SJCRH30 (cell line): ENCODE data around the gene CSTF3. TPM values are rescaled to one million over a fixed set of nuclear protein-coding genes. Genes with fewer than 3 reads are reported as not detected.
A peak's percentile ranks its signal among the peaks of the same experiment; 100 is the strongest.
"Not testable (repeated sequence)": the region's sequence is repeated elsewhere in the genome, so short reads cannot be mapped to it uniquely, and the experiment has no call there.

Experiments
- DNase-seq, 2 experiments: peaks; one replicate each; pipeline ENCODE4 v3.0.0-alpha.2; 2015 to 2020
- H3K27ac ChIP-seq: fragments of 250-450 bp; sonication (Bioruptor Pico); 2 replicates; pipeline ENCODE4 v1.5.1; 2020; ENCODE audit warnings: mild to moderate bottlenecking, moderate library complexity
- H3K27me3 ChIP-seq: fragments of 250-450 bp; sonication (Bioruptor Pico); 2 replicates; pipeline ENCODE4 v1.5.1; 2020; ENCODE audit warnings: mild to moderate bottlenecking, moderate library complexity
- H3K36me3 ChIP-seq: fragments of 250-450 bp; sonication (Bioruptor Pico); 2 replicates; pipeline ENCODE4 v1.5.1; 2020; ENCODE audit warnings: mild to moderate bottlenecking, moderate library complexity
- H3K4me1 ChIP-seq: fragments of 250-450 bp; sonication (Bioruptor Pico); 2 replicates; pipeline ENCODE4 v1.5.1; 2020; ENCODE audit warnings: mild to moderate bottlenecking, moderate library complexity
- H3K4me3 ChIP-seq: fragments of 250-450 bp; sonication (Bioruptor Pico); 2 replicates; pipeline ENCODE4 v1.5.1; 2020; ENCODE audit warnings: mild to moderate bottlenecking, moderate library complexity
- H3K9me3 ChIP-seq: fragments of 250-450 bp; sonication (Bioruptor Pico); replicated peaks from 2 replicates; pipeline ENCODE4 v1.5.1; 2020; ENCODE audit warnings: mild to moderate bottlenecking, moderate library complexity
- total RNA-seq: library from RNA; depleted of rRNA; stranded (reverse); fragments of >200 nt; shearing (Covaris generic); gene quantifications from 2 replicates; pipeline ENCODE4 v1.2.3, GENCODE V29; 2014; rRNA removed

The CSTF3 gene
- total RNA-seq, 1 experiment from 2014 or later, result 56.1 TPM

DNA sequence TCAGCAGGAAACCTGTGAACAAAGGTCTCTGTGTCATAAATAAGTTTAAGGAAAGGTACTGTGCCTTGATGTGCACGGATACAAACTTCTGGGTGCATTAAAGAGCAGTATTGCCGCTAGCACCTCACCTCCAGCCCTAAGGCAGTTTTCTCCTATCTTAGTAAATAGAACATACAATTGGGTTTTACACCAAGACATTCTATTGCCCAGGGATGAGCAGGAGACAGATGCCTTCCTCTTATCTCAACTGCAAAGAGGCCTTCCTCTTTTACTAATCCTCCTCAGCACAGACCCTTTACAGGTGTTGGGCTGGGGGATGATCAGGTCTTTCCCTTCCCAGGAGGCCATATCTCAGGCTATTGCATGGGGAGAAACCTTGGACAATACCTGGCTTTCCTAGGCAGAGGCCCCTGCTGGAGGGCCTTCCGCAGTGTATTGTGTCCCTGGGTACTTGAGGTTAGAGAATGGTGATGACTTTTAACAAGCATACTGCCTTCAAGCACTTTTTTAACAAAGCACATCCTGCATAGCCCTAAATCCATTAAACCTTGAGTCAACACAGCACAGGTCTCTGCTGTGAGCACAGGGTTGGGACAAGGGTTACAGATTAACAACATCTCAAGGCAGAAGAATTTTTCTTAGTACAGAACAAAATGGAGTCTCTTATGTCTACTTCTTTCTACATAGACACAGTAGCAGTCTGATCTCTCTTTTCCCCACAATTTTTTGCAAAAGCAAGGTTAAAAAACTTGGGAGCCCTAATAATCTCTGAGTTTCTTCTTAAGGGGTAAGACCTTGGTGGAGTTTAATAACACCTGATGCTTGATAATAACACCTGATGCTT is 111.5 kb downstream of the CSTF3 start:
- H3K27ac ChIP-seq, H3K4me3 ChIP-seq, H3K27me3 ChIP-seq, H3K4me1 ChIP-seq, DNase-seq, H3K9me3 ChIP-seq: not testable (repeated sequence)
- H3K36me3 ChIP-seq, result peaks cover 15% of the 10 kb centered on the region

- H3K4me1 ChIP-seq, H3K4me3 ChIP-seq, H3K27me3 ChIP-seq, H3K27ac ChIP-seq, H3K9me3 ChIP-seq, DNase-seq: not testable (repeated sequence)
- H3K36me3 ChIP-seq, result peaks cover 17% of the 10 kb centered on the region
Observed at GRCh38 chr11:33048701-33049100, 112.6 kb downstream of the CSTF3 start.

GRCh38 chr11:33045551-33046255 is 115.6 kb downstream of the CSTF3 start:
- no peak overlapping the region for H3K27ac ChIP-seq
- DNase-seq, result peak; percentile 10 to 19
- H3K4me1 ChIP-seq, result no peaks in the 10 kb centered on the region
- H3K36me3 ChIP-seq, result peaks cover 17% of the 10 kb centered on the region
- peaks cover 5% of the 10 kb centered on the region; the same call in 1 of the 2 replicates for H3K9me3 ChIP-seq
- no peak overlapping the region for H3K4me3 ChIP-seq
- no peaks in the 10 kb centered on the region for H3K27me3 ChIP-seq

- Histone ChIP-seq H3K36me3 (peaks cover 17% of the 10 kb centered on the region), H3K4me3 (no peak overlapping the region), H3K27ac (no peak overlapping the region), H3K9me3 (peaks cover 5% of the 10 kb centered on the region; the same call in 1 of the 2 replicates), H3K4me1 (no peaks in the 10 kb centered on the region), H3K27me3 (no peaks in the 10 kb centered on the region)
- DNase-seq, result no peak
Observed at GRCh38 chr11:33044285-33044756, 117.0 kb downstream of the CSTF3 start.

GRCh38 chr11:33043221-33043830 is 118.0 kb downstream of the CSTF3 start:
- no peak overlapping the region for H3K27ac ChIP-seq
- peaks cover 17% of the 10 kb centered on the region for H3K36me3 ChIP-seq
- peaks cover 5% of the 10 kb centered on the region; the same call in 1 of the 2 replicates for H3K9me3 ChIP-seq
- no peak overlapping the region for H3K4me3 ChIP-seq
- no peaks in the 10 kb centered on the region for H3K27me3 ChIP-seq
- DNase-seq, result no peak
- H3K4me1 ChIP-seq, result no peaks in the 10 kb centered on the region

- Histone ChIP-seq H3K27ac (no peak overlapping the region), H3K4me3 (peak overlapping the region; percentile 95), H3K27me3 (no peaks in the 10 kb centered on the region), H3K9me3 (peaks cover 5% of the 10 kb centered on the region; the same call in 1 of the 2 replicates), H3K36me3 (peaks cover 15% of the 10 kb centered on the region), H3K4me1 (no peaks in the 10 kb centered on the region)
- no peak for DNase-seq
Observed at GRCh38 chr11:33040862-33041453, 120.3 kb downstream of the CSTF3 start.

DNA sequence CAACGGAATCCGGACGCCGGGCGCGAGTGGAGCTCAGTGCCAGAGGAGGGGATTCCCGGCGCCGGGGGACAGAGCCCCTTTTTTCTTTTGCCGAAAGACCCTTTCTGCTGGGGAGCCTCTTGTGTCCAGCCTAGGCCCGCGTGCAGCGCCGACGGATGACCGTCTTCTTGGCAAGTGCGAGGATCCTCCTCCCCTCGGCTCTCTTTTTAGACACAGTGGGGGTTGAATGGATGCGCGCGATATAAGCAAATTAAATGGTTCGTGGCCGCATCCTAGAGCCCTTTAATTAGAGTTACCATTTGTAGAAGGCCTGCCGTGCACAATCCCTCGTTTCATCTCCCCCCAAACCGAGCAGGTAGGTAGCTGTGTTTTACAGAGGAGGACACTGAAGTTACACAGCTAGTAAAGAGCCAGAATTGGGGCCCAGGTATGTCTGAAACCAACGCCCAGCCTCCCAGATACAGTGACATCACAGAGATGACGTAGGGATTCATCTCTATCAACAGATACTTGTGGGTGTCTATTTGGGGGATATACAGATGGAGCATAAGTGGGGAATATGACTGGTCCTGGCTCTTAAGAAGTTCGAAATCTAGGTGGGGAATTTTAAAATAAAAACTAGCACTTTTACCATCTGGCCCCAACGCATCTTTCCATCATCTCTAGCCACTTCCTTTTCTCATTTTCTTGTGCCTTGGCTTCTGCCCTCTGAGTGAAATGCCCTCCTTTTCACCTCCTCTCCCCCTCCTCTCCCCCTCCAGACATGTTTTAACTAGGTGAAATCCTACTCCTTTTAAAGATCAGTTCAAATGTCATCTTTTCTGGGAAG is 121.0 kb downstream of the CSTF3 start:
- DNase-seq, result peak in 1 of 2 experiments; percentile 37
- H3K4me1 ChIP-seq, result no peaks in the 10 kb centered on the region
- H3K36me3 ChIP-seq, result peaks cover 11% of the 10 kb centered on the region
- H3K4me3 ChIP-seq, result peak overlapping the region; percentile 95
- peak overlapping the region; percentile 97 for H3K27ac ChIP-seq
- H3K27me3 ChIP-seq, result no peaks in the 10 kb centered on the region
- H3K9me3 ChIP-seq, result 0 out of 2 replicates have a peak, but pooled peaks cover 5% of the 10 kb centered on the region

- peak within 1 kb of the TSS; percentile 97 for H3K27ac ChIP-seq
- no peaks in the 10 kb centered on the region for H3K4me1 ChIP-seq
- no peaks in the 10 kb centered on the region for H3K27me3 ChIP-seq
- 0 out of 2 replicates have a peak, but pooled peaks cover 1% of the 10 kb centered on the region for H3K9me3 ChIP-seq
- DNase-seq, result peak; percentile 95
- H3K36me3 ChIP-seq, result peaks cover 3% of the 10 kb centered on the region; the same call in 1 of the 2 replicates
- peak within 1 kb of the TSS; percentile 95 for H3K4me3 ChIP-seq
Observed at GRCh38 chr11:33039274-33040032, 121.8 kb downstream of the CSTF3 start, which contains the start of gene TCP11L1. TCP11L1 (plus strand) TSS chr11:33039572; CDS start chr11:33043774, 4,202 bp downstream.

GRCh38 chr11:33035011-33035410 is 126.3 kb downstream of the CSTF3 start:
- DNase-seq, result no peak
- Histone ChIP-seq H3K4me3 (no peak overlapping the region), H3K4me1 (no peaks in the 10 kb centered on the region), H3K27ac (no peak overlapping the region), H3K9me3 (no peaks in the 10 kb centered on the region), H3K27me3 (no peaks in the 10 kb centered on the region), H3K36me3 (peaks cover 20% of the 10 kb centered on the region)

Other genes starting within 250 kb of the CSTF3 start
- 18.3 and 21.8 TPM in 2 replicates for gene DEPDC7, start 145.6 kb downstream of the CSTF3 start, total RNA-seq
- gene TCP11L1, start 121.9 kb downstream of the CSTF3 start, total RNA-seq, result 19.2 and 22.7 TPM in 2 replicates
- 51.7 and 55.0 TPM in 2 replicates for gene HIPK3, start 95.9 kb upstream of the CSTF3 start, total RNA-seq
- gene KIAA1549L, start 214.6 kb upstream of the CSTF3 start, total RNA-seq, result 8.2 and 8.3 TPM in 2 replicates